IPS-18a (cell line): Measurements from ENCODE around the gene BHLHE23.

Experiments
- H3K27ac ChIP-seq: one replicate; pipeline ENCODE4 v1.5.1; 2013; ENCODE audit warnings: low read length
- H3K27me3 ChIP-seq: one replicate; pipeline ENCODE4 v1.6.1; 2013; ENCODE audit warnings: mild to moderate bottlenecking, low read length; ENCODE audit not compliant: control insufficient read depth, insufficient read depth
- H3K36me3 ChIP-seq: one replicate; pipeline ENCODE4 v1.6.1; 2013; ENCODE audit warnings: low read depth, low read length; ENCODE audit not compliant: control insufficient read depth
- H3K4me1 ChIP-seq: one replicate; pipeline ENCODE4 v1.6.1; 2013; ENCODE audit warnings: low read depth, low read length; ENCODE audit not compliant: control insufficient read depth
- H3K4me3 ChIP-seq: one replicate; pipeline ENCODE4 v1.5.1; 2013; ENCODE audit warnings: low read length
- H3K9ac ChIP-seq: one replicate; pipeline ENCODE4 v1.6.1; 2013; ENCODE audit warnings: mild to moderate bottlenecking, low read length, moderate library complexity
- H3K9me3 ChIP-seq: one replicate; pipeline ENCODE4 v1.6.1; 2013; ENCODE audit warnings: low read depth, low read length; ENCODE audit not compliant: control insufficient read depth

BHLHE23 gene

DNA sequence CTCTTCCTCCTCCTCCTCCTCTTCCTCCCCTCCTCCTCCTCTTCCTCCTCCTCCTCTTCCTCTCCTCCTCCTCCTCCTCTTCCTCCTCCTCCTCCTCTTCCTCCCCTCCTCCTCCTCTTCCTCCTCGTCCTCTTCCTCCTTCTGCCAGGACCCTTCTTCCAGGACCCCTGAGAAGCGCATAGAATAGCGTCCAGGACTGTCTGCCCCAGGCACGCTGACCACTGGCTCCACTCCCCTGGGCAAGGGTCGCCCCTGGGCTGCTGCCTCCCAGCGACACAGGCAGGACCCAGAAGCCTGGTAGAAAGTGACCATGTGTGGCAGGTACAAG lies 42.4 kb upstream of the BHLHE23 start:
- no peak overlapping the region for H3K27ac ChIP-seq
- H3K4me3 ChIP-seq = no peak overlapping the region
- H3K9ac ChIP-seq = no peak overlapping the region
- no peaks in the 10 kb centered on the region for H3K27me3 ChIP-seq
- H3K36me3 ChIP-seq = no peaks in the 10 kb centered on the region
- H3K9me3 ChIP-seq = no peaks in the 10 kb centered on the region
- no peaks in the 10 kb centered on the region for H3K4me1 ChIP-seq

GRCh38 chr20:63048516-63049190 lies 41.9 kb upstream of the BHLHE23 start:
- no peaks in the 10 kb centered on the region for H3K9me3 ChIP-seq
- H3K27me3 ChIP-seq = no peaks in the 10 kb centered on the region
- H3K9ac ChIP-seq = no peak overlapping the region
- no peaks in the 10 kb centered on the region for H3K36me3 ChIP-seq
- H3K27ac ChIP-seq = no peak overlapping the region
- H3K4me3 ChIP-seq = no peak overlapping the region
- H3K4me1 ChIP-seq = no peaks in the 10 kb centered on the region

DNA sequence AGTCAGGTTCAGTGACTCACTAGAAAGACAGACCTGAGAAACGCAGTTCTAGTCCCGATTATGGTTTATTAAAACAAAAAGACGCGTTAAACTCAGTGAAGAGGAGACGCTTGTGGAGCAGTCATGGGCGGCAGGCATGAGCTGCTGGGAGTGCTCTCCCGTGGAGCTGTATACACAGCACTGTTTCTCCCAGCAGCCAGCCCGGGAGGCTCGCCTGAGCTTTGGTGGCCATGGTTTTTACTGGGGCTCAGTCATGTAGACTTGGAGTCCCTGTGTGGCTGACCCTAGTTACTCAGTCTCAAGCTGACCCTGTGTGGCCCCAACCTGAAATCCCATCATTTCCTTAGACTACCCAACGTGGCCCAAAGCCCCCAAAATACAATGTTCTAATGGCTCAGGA lies 41.2 kb upstream of the BHLHE23 start:
- Histone ChIP-seq H3K4me1 (no peaks in the 10 kb centered on the region), H3K27me3 (no peaks in the 10 kb centered on the region), H3K4me3 (no peak overlapping the region), H3K27ac (no peak overlapping the region), H3K36me3 (no peaks in the 10 kb centered on the region), H3K9ac (no peak overlapping the region), H3K9me3 (no peaks in the 10 kb centered on the region)

- Histone ChIP-seq H3K4me1 (no peaks in the 10 kb centered on the region), H3K9ac (no peak overlapping the region)
Measured at GRCh38 chr20:63047267-63047666, 40.5 kb upstream of the BHLHE23 start.

GRCh38 chr20:63046841-63047240 lies 40.1 kb upstream of the BHLHE23 start:
- H3K4me1 ChIP-seq = no peaks in the 10 kb centered on the region
- H3K36me3 ChIP-seq = no peaks in the 10 kb centered on the region
- H3K9ac ChIP-seq = no peak overlapping the region
- H3K4me3 ChIP-seq = no peak overlapping the region
- H3K27ac ChIP-seq = no peak overlapping the region
- no peaks in the 10 kb centered on the region for H3K9me3 ChIP-seq
- no peaks in the 10 kb centered on the region for H3K27me3 ChIP-seq

More at GRCh38 chr20:63047267-63047666, 40.5 kb upstream of the BHLHE23 start:
- Histone ChIP-seq H3K4me3 (no peak overlapping the region), H3K27me3 (no peaks in the 10 kb centered on the region), H3K27ac (no peak overlapping the region), H3K9me3 (no peaks in the 10 kb centered on the region), H3K36me3 (no peaks in the 10 kb centered on the region)

DNA sequence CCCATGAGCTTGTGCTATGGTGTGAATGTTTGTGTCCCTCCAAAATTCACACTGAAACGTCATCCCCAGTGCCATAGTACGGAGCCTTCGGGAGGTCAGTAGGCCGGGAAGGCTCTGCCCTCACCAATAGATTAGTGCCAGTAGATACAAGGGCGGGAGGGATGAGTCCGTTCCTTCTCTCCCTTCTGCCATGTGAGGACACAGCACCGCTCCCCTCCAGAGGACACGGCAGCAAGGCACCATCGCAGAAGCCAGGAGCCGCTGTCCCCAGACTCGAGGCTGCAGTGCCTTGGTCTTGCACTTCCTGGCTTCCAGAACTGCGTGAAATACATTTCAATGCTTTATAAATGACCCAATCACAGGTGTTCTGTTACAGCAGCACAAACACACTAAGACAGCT lies 39.2 kb upstream of the BHLHE23 start:
- H3K27me3 ChIP-seq = no peaks in the 10 kb centered on the region
- H3K4me3 ChIP-seq = no peak overlapping the region
- no peak overlapping the region for H3K9ac ChIP-seq

GRCh38 chr20:63045401-63045800 lies 38.6 kb upstream of the BHLHE23 start:
- Histone ChIP-seq H3K9ac (no peak overlapping the region), H3K36me3 (no peaks in the 10 kb centered on the region), H3K4me1 (no peaks in the 10 kb centered on the region), H3K27me3 (no peaks in the 10 kb centered on the region), H3K4me3 (no peak overlapping the region), H3K27ac (no peak overlapping the region), H3K9me3 (no peaks in the 10 kb centered on the region)

More for the DNA sequence above, 39.2 kb upstream of the BHLHE23 start:
- H3K27ac ChIP-seq = no peak overlapping the region
- H3K36me3 ChIP-seq = no peaks in the 10 kb centered on the region
- H3K9me3 ChIP-seq = no peaks in the 10 kb centered on the region
- H3K4me1 ChIP-seq = no peaks in the 10 kb centered on the region

GRCh38 chr20:63044605-63045004 lies 37.8 kb upstream of the BHLHE23 start:
- no peaks in the 10 kb centered on the region for H3K9me3 ChIP-seq
- H3K36me3 ChIP-seq = no peaks in the 10 kb centered on the region
- H3K4me1 ChIP-seq = no peaks in the 10 kb centered on the region
- H3K27me3 ChIP-seq = no peaks in the 10 kb centered on the region
- H3K9ac ChIP-seq = no peak overlapping the region
- H3K27ac ChIP-seq = no peak overlapping the region
- no peak overlapping the region for H3K4me3 ChIP-seq

DNA sequence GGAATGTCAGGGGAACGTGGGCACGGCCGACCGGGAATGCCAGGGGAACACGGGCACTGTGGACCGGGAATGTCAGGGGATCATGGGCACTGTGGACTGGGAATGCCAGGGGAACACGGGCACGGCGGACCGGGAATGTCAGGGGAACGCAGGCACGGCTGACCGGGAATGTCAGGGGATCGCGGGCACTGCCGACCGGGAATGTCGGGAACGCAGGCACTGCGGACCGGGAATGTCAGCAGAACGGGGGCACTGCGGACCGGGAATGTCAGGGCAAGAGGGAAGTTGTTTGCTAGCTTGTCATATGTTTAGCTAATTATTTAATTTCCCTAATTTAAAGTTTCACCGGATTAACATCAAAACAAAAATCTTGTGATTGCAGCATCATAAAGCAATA lies 37.4 kb upstream of the BHLHE23 start:
- no peak overlapping the region for H3K4me3 ChIP-seq
- no peaks in the 10 kb centered on the region for H3K9me3 ChIP-seq
- H3K27ac ChIP-seq = no peak overlapping the region
- no peaks in the 10 kb centered on the region for H3K4me1 ChIP-seq
- H3K27me3 ChIP-seq = no peaks in the 10 kb centered on the region
- no peak overlapping the region for H3K9ac ChIP-seq
- no peaks in the 10 kb centered on the region for H3K36me3 ChIP-seq

- Histone ChIP-seq H3K9ac (no peak overlapping the region), H3K4me1 (no peaks in the 10 kb centered on the region), H3K9me3 (no peaks in the 10 kb centered on the region), H3K4me3 (no peak overlapping the region), H3K36me3 (no peaks in the 10 kb centered on the region), H3K27ac (no peak overlapping the region), H3K27me3 (no peaks in the 10 kb centered on the region)
Measured at GRCh38 chr20:63043348-63044203, 36.8 kb upstream of the BHLHE23 start.

DNA sequence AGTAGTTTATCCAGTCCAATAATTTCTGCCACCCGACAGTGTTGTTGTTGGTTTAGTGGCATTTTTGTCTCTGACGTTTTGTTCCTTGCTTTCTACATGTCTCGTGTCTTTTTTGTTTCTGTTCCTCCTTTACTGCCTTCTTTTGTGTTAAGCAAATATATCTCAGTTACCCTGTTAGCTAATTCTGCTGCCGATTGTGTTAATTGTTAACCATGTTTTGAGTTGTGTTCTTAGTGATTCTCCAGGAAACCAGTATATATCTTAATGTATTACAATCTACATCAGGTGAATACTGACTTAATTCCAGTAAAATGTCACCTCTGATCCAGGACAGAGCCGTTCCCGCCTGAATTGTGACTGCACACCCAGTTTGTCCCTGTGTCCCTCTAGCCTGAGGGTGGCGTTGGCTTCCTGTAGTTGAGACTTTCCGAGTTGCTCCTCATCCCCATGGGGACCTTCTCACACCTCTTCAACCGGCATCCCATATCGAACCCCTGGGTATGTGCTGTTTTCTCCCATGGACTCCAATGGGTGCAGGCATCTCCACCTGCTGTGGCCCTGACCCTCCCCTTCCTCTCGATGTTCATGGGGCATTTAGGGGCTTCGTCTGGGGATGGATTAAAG lies 35.8 kb upstream of the BHLHE23 start:
- Histone ChIP-seq H3K9me3 (no peaks in the 10 kb centered on the region), H3K4me1 (peaks cover 1% of the 10 kb centered on the region), H3K36me3 (no peaks in the 10 kb centered on the region), H3K27me3 (no peaks in the 10 kb centered on the region), H3K27ac (no peak overlapping the region), H3K4me3 (no peak overlapping the region), H3K9ac (no peak overlapping the region)
